NCI-H82 treated with DMSO at 0.1 percent for 48 hours (cell line): ENCODE results near the gene NCOA4.
"Not testable (repeated sequence)": the region's sequence is repeated elsewhere in the genome, so short reads cannot be mapped to it uniquely, and the experiment has no call there.

Experiments used
- DNase-seq: peaks from one replicate; lab custom pipeline; 2025; ENCODE audit not compliant: unreplicated experiment; lab: John Stamatoyannopoulos, UW

Gene NCOA4

DNA sequence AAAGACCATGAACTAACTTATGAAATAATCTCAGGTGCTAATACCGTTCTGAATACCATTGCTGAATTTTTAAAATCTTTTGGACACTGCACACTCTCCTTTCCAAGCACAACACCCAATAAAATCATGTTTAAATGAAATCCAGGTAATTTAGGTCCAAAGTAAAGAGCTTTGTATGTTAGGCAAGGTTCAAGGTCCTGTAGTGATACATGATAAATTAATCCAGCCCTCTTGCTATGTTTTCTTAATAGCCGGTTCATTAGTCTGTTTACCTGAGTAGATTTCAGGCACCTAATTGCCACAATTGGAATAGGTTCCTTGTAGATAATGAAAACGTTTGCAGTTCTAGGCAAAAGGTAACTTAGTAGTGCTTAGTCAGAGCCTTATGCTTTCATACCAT lies 44.8 kb downstream of the NCOA4 start:
- DNase-seq: not testable (repeated sequence)

DNA sequence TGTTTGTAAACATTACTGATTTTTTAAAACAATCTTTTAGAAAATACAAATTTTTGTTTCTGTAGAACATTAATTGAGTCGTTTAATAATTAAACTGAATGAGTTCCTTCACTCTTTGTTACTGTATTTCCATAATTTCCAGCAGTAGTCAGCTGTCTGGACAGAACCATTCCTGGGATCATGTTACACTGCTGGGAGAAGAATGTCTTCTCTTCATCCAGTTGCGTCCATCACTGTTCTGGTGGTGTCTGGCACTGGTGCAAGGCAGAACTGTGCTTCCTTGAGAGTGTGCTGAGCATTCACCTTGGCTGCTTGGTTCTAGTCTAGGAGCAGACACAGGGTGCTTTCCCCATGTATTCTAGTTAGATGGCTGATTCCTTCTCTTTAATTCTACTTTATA lies 46.0 kb downstream of the NCOA4 start:
- not testable (repeated sequence) for DNase-seq

GRCh38 chr10:45983538-45984186 lies 46.8 kb downstream of the NCOA4 start:
- DNase-seq: not testable (repeated sequence)

GRCh38 chr10:45981367-45981766 lies 49.1 kb downstream of the NCOA4 start:
- DNase-seq: not testable (repeated sequence)

- DNase-seq: not testable (repeated sequence)
These were observed 51.9 kb downstream of the NCOA4 start for GRCh38 chr10:45978554-45978953.

GRCh38 chr10:45974041-45974440 lies 56.4 kb downstream of the NCOA4 start:
- DNase-seq: not testable (repeated sequence)

- DNase-seq: not testable (repeated sequence)
These were observed 57.6 kb downstream of the NCOA4 start for GRCh38 chr10:45972813-45973169.

GRCh38 chr10:45972106-45972812 lies 58.2 kb downstream of the NCOA4 start, which contains the start of gene TIMM23:
Gene TIMM23 (plus strand): TSS chr10:45972489. CDS start chr10:45972625, 136 bp downstream.
- DNase-seq: peak; percentile 9

DNA sequence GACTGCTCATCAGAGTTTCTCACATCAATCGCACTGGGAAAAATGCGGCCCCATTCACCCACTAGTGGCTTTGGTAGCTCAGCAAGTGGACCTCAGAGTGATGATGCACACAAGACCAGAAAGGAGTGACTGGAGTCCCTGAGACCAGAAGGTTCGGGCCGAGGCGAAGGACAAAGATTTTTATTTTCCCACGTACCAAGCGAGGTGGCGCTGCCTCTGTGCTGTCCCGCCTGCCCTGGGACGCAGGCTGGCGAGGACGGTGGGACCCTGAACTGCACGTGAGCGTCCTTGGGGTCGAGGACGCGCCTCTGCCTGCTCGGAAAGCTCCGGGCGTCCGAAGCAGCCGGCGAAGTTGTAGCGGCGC lies 58.7 kb downstream of the NCOA4 start:
- DNase-seq: not testable (repeated sequence)

DNA sequence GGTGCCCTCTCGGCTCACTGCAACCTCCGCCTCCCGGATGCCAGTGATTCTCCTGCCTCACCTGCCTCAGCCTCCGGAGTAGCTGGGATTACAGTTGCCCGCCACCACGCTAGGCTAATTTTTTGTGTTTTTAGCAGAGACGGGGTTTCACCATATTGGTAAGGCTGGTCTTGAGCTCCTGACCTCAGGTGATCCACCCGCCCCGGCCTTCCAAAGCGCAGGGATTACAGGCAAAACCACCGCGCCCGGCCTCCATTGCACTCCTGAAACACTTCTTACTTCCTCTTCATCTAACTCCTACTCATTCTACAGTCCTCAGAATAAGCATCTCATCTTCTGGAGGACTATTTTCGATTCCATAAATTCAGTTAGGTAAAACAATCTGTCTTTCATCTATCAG lies 59.4 kb downstream of the NCOA4 start:
- not testable (repeated sequence) for DNase-seq

DNA sequence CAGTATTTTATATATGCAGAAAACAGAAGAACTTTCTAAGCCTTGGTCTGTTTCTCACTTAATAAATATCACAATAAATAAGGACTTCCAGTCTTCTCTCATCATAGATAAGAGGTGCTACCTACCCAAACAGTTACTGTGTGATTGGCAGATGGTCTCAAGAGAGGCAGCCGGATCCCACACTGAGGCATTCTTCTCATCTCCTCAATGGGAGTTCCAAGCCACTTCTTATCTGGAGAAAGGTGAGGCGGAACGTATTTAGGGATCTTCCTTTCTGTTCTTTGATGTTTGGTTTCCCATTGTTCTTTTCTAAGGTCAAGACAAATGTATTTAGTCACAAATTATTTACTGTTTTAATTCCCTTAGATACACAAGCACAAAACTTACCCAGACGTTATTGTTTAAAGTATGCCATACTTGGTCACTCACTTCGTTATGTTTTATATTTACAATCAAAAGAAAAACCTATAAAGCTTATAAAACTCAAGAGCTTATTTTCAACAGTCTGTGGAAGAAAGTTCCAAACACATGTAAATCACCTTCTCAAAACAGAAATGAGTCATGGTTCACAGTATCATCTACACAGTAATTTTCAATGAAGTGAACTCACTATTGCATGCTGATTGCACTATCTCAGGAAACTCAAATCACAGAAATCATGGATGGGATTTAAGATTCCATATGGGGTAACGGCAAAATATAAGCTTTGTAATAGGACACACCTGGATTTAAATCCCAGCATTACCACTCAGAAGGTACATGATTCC lies 67.6 kb downstream of the NCOA4 start:
- DNase-seq: not testable (repeated sequence)

DNA sequence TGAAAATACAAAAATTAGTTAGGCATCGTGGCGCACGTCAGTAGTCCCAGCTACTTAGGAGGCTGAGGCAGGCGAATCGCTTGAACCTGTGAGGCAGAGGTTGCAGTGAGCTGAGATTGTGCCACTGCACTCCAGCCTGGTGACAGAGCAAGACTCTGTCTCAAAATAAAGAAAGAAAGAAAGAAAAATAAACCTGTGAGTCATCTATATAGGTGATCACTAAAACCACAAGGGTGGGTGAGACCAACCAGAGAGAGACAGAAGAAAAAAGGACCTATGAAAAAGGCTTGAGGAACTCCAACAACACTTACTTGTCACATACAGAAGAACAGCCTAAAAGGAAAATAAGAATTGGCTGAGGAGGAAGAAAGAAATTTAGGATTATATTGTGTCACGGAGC lies 72.5 kb downstream of the NCOA4 start:
- not testable (repeated sequence) for DNase-seq

GRCh38 chr10:45956634-45957033 lies 73.8 kb downstream of the NCOA4 start:
- DNase-seq: not testable (repeated sequence)
